GM18861 (cell line): ENCODE measurements around the gene PRRT1.
"Not testable (repeated sequence)": the region's sequence is repeated elsewhere in the genome, so short reads cannot be mapped to it uniquely, and the experiment has no call there.

ENCODE experiments used
- ATAC-seq: cut with Tn5 transposase; IDR thresholded peaks from one replicate; pipeline ENCODE4 v1.9.1; 2021; ENCODE audit not compliant: unreplicated experiment

The PRRT1 gene

DNA sequence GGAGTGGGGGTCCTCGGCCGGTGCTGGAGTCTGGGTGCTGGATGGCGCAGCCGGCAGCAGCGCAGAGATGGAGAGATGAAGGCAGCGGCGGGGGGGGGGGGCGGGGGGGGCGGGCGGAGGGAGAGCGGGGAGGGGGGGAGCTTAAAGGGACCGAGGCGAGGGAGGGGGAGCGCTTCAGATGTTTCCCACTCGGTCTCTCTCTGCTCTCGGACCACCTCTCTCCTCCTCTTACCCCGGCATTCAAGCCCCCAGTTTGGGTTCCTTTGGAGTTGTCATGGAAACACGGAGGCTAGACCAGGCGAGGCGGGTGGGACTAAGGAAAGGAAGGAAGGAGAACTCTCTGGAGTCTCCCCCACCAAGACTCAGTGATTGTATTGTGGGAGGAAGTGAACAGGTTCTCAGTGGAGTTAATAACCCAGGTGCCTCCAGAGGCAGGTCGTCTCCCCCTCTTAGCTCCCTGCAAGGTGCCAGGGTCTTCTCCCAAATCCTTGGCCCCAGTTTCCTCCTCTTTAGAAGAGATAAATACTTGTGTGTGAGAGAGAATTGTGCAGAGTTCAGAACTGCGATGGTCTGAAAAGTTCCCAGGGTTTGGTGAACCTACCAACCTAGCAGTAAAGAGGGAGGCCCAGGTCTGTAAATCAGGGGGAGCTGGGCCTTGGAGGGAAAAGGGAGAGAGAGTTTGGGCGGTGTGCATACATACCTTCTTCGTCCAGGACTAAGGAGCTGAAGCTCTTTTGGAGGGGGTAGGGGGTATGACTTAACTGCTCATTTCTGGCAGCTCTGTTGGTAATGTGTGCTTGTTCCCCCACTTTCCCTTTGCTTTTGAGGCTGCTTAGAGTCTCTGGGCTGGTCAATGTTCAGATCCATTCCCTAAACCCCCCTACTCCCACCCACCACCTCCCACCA is at the start of gene PRRT1:
Gene PRRT1, minus strand, starts transcription at position 77 of the 906 bp plus-strand sequence. CDS start 112 bp downstream, outside the sequence.
- no peak for ATAC-seq

DNA sequence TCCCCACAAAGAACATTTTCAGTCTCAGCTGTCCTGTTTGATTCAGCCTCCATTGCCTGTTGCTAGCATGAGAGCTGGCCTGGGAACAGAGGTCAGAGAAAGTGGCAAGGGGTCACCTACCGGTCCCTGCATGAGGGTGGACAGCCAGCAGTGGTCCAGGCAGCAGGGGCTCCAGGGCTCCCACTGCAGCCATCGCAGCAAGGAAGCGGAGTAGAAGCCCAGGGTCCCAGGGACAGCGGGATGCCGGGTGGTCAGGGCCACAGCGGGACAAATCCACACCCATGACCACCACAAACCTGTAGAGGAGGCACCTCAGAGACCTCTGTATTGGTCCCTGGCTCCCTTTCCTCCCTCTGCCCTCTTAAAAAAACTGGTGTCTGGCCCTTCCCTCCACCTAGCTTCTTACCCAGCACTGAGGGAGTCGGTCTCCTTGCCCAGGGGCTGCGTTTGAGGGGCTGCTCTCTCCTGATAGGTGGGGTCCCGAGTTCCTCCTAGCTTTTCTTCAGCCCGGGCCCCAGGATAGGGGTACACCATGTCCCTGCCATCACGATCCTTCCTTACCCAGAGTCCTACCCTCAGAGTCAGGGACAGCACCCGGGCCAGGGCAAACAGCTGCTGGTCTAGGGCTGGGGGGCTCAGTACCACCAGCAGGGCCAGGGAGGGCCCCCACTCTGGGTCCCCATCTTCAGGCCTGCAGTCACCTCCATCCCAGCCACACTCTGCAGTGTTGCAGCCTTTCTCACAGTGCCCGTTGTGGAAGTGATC is 49.2 kb upstream of the PRRT1 start:
- ATAC-seq: no peak

DNA sequence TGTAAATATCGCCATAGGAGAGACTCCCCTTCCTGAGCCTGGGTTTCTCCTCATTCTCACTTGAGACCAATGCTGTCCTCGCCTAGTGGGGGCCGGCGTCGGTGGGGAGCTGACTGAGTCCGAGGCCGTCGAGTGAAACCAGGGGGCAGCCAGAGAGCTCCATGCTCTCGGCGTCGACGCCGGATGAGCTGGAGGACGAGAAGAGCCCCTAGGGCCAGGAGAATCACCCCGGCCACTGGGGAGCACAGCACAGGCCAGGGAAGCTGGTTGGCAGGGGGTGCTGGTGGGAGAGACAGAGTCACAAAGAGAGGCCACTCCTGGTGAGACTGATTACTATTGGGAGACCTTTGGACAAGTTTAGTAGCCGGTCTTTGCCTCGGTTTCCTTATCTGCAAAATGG is 47.1 kb upstream of the PRRT1 start:
- no peak for ATAC-seq

DNA sequence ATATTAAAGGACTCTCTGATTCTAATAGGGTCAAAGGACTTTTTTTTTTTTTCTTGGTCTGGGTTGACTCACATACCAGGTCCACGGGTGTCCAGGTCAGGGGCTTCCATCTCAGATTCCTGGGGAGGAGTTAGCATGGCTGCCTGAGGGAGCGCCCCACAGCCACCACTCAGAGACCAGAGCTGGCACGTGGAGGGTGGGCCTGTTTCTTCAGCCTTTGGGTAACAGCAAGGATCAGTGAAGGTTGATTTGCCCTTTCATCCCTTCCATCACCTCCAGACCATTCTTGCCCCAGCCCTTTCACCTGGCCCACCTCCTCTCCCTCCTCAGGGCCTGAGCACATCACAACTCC is 46.6 kb upstream of the PRRT1 start:
- ATAC-seq: no peak

DNA sequence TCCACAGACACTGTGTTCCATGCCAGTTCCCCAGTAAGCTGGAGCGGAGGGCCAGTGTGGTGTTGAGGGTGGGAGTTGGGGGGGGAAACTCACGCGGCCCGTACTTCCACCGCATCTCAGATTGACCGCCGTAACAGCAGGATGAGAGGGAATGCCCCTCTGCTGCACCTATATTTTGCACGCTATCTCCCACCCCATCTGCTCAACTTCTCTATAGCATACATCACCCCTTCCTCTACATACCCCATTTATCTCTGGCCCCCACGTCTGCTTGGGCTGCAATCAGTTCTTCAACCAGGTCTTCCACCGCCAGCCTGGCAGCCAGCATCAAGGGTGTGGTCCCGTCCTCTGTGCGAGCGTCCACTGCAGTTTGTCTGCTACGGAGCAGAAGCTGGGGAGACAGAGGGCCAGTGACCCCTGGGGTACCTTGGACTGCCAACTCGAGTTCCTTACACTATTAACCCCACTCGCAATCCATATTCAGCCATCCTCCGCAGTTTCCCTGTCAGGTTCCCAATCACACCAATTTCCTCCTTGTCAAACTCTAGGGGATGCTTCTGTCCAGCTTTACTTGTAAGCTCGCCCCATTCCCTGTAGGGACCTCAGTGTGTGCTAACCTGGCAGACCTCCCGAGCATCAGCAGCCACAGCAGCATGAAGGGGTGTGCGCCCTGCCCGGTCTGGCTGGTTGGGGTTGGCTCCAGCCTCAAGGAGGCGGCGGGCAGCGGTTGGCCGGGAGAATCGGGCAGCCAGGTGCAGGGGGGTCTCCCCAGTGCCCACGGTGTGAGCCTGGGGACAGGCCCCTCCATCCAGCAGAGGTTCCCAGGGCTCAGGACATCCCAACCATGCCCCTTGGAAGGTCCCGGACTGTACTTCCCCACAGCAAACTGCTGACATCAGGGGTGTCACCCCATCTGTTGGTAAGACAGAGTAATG is 45.2 kb upstream of the PRRT1 start:
- no peak for ATAC-seq

DNA sequence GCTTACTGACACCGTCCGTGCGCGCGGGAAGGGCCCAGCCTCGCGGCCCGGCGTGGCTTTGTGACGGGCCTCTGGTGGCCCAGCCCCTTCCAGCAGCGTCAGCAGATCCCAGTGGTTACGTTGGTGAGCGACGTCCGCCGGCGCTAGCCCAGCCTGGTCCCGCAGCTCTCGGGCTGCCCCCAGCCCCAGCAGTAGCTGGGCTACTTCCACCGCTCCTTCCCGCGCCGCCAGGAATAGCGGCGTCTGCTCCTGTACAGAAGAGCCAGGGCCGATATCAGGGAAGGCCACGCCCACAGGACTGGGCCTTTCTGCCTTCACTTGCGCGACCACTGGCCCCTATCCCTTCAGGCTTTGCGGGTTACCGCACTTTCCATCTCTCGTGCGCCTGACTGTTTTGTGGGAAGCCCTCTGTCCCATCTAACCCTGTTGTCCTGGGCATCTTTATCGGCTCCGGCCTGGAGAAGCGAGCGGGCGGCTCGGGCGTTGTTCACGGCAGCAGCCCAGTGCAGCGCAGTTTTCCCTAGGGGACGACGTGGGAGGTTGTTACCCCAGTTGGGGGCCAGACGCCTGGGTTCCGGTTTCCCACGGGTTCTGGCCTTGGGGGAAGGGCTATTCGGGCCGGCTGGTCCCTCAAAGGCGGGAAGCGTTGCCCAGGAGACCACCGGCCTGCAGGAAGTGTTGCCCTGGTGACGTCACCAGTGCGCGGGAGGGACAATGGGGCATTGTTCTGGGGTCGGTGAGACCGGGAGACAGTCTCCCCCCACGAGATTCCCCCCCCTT is 44.4 kb upstream of the PRRT1 start:
- ATAC-seq: peak; percentile 68

DNA sequence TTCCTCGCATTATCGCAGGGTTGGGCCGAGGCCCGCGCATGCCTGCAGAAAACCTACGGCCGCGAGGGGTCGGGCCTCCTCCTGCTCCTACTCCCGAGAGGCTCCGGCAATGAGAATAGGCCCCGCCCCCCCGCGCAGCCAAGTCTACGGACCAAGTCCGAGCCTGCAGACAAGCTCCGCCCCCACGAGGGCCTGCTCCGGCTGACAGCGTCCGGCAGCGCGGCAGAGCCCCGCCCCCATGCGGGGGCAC is 43.8 kb upstream of the PRRT1 start:
- no peak for ATAC-seq

DNA sequence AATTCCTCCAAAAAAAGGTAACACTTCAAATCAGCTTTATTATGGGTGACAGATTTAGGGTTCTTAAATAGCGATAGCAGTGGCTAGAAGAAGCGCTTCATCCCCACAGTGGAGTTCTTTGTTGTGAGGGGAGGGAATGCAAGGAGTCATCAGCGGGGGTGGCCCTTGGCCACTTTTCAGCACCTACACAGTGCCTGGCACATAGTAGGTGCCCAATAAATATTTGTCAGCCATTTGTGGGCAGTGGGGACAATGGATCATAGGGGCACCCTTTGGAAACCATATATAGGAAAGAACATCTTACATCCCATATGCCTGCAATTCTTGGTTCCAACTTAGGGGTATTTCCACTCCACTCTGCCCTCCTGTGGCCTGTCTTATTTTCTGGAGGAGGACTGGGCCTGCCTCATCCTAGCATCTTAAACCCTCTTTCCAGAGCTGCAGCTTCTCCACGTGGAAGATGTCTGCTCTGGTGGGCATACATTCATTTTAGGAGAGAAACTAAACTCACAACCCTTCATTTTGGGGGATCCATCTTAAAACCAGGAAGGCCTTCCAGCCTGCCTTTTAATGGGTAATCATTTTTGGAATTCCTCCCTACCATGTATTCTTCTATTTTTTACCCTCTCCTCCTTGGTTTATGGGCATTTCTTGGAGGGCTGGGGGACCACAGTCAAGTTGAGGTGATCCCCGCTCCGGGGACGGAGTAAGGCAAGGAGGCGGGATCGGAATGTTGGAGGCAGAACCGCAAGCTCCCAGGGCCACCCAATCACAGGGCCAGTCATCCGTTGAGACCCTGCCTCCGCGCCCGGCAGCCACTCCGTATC is 43.3 kb upstream of the PRRT1 start:
- peak; percentile 53 for ATAC-seq

DNA sequence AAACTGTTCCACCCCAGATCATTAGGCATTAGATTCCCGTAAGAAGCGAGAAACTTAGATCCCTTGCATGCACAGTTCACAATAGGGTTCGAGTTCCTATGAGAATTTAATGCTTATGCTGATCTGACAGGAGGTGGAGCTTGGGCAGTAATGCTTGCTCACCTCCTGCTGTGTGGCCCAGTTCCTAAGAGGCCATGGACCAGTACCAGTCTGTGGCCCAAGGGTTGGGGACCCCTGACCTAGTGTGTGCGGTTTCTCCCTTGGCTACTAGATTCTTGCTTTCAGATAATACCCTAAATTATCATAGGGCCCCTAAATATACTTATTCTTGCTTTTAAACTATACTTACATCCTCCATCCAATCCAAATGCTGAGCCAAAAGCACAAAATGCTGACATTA is 42.6 kb upstream of the PRRT1 start:
- ATAC-seq: no peak

DNA sequence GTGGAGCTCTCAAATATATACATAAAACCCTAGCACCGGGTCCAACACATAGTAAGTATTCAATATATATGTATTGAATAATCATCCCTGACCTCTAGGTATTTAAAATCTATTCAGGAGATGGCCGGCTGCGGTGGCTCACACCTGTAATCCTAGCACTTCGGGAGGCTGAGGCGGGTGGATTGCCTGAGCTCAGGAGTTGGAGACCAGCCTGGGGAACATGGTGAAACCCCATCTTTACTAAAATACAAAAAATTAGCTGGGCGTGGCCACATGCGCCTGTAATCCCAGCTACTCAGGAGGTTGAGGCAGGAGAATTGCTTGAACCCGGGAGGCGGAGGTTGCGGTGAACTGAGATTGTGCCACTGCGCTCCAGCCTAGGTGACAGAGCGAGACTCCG is 41.4 kb upstream of the PRRT1 start:
- ATAC-seq: not testable (repeated sequence)

DNA sequence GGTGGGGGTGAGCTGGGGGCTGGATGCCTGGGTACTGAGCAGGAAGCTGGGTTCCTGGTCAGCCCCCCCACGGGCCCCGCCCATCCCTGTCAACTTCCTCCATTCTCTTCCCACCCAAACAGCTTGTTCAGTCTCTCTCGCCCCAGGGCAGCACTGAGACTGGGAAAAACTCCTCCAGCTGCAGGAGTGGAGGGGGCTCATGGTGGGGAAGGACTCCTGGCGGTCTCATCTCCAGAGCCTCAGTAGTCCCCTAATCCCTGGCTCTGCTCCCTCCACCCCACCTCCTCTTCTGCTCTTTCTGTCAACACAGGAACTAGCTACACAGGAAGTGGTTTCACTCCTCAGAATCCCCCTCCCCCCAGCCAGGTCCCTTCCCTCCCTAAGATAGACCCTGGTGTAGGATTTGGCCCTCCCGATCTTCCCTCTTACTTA is 40.9 kb upstream of the PRRT1 start, which contains the start of gene GPSM3:
Gene GPSM3, minus strand, starts transcription at position 36 of the 432 bp plus-strand sequence. CDS start 130 bp downstream, outside the sequence.
- no peak for ATAC-seq

DNA sequence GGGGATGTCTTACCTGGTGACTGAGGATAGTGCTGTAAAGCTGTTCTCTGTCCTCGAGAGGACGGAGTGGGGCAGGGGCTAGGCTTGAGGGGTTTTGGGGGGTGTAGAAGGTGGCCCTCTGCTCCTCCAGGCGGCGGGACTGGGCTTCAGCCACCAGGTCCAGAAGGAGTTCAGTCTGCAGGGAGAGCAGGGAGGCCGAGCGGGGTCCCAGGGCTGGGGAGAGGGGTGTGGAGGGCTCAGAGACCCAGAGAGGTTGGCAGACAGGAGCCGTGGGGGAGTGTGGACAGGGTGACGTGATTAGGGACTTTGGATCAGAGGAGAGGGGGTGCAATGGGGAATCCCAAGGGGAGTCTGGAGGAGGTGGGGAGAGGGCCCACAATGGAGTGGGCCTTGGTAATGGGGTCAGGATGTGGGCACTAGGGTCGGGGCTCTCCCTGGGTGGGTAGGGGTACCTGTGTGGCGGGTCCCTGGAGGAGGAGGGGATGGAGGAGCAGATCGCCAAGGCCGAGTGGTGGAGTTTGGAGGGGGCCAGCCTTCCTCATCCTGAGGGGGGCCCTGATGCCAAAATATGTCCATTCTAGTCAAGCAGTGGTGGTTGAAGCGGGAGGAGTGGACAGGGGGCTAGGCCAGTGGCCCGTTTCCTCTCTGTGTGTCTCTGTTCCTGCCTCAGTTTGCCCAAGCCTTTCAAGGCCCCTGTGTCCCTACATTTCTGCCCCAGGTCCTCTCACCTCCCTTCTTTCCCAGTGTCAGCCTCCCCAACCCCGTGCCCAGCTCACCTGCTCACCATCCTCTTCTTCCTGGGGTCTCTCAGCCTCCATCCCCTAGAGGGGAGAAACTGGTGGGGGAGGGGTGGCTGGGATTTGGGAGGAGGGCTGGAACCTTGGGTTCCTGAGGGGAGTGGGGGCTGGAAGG is 40.2 kb upstream of the PRRT1 start:
- ATAC-seq: no peak

DNA sequence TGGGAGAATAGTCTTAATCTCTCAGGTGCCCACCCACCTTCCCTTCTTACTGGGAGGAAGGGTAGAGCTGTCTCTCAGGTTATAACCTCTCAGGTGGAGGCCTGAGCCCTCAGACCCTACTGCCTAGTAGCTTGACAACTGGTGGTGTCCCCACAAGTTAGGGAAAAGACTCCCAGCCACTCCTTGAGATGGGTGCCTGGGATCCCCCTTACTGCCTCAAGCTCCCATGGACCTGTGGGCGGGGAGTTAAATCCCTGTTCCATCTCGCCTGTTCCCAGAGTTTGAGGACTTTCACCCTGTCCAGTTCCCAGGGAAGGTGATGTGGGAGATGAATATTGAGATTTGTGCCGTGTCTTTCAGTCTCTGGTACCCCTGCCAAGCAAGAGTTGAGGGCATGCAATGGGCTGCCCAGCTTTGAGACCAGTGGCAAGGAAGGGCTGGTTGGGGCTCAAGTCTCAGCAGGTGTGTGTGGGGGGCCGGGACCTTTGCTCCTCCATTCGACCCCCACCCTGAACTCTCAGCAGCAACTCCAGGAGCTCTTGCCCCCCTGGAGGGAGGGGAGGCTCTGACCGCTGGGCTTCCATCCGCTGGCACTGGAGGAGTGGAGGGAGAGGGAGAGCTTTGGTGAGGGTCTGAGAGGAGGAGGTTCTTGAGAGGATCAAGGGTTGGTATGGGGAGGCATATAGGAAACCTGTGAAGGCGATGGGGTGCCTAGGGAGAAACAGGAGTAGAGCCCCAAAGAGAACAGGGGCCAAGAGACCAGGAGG is 39.4 kb upstream of the PRRT1 start:
- ATAC-seq: no peak

DNA sequence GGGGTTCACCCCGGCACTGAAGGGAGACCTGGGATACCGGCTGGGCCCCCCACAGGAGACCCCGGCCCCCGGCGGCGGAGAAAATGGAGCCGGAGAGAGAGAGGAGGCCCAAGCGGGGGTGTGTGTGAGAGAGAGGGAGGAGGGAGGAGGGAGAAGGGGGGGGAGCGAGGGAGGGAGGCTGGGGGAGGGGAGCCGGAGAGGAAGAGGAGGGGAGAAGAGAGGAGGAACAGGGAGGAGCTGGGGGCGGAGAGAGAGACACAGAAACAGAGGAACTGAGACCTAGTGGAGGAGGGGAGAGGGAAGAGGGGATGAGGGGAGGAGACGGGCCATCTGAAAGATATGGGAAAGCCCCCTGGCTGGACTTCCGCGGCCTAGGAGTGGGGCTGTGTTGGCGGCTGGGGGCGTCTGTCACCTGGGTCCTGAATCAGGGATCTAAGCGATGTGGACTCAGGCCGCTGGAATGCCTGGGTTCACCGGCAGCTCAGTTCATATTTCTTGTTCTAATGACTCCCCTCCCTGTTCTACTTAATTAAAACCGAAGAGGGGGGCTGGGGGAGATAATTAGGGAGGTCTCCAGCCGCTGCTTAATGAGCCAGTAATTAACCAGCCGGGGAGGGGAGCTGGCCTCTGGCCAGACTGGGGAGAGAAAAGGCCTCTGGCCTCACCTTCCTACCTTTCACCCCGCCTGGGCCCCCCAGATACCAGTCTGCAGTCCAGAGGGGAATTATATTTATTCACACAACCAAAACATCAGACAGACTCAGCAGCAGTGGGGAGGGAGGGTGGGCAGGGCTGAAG is 38.5 kb upstream of the PRRT1 start, which contains the start of gene PBX2:
Gene PBX2, minus strand, starts transcription at position 149 of the 798 bp plus-strand sequence. CDS start 287 bp downstream, outside the sequence.
- ATAC-seq: no peak

DNA sequence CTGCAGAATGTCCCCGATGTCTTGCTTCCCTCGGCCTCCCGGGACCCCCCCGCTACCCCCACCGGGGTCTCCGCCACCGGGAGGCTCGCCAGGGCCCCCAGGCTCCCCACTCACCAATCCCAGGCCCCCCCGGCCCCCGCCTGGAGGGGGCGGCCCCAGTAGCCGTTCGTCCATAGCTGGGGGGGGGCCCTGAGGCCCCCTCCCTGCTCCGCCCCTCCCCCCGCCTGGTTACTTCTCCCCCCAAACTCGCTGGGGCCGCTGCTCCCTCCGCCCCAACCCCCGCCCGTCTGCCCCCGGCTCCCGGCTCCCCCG is 38.0 kb upstream of the PRRT1 start:
- no peak for ATAC-seq

DNA sequence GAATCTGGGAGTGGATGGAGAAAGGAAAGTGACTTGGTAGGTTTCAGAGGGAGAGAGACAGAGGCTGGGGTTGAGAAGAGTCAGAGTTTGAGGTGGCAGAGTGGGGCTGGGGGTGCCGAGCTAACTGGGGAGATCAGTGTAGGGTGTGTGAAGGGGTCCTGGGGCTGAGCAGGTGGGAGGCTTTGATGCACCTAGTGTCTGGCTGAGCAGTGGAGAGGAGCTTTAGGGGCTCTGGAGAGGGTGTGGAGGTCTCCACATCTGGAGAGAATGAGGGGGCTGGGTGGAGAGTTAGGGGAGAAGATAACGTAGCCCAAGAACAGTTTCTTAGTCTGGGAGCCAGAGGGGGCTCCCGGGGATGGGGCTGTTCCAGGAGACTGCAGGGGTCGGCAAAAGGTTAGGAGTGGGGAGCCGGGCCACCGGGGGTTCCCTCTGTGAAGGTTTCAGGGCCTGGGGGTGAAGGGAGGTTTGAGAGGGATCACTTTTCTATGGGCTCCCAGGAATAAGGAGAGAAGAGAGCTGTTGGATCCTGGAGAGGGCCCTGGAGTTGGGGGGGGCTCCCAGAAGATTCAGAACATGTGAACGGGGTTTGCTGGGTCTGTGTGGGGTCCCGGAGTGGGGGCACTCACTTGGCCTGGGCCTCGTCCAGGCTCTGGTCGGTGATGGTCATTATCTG is 37.5 kb upstream of the PRRT1 start:
- ATAC-seq: no peak
